HepG2 (cell line): Measurements from ENCODE around the gene ZKSCAN5. TPM values are rescaled to one million over a fixed set of nuclear protein-coding genes. Genes with fewer than 3 reads are reported as not detected.

Experiments used
- BRD4 ChIP-seq: sonication (generic); formaldehyde crosslinking; IDR thresholded peaks from 2 replicates; pipeline ENCODE4 v1.4.0; 2020; ENCODE audit warnings: missing genetic modification reagents
- KLF15 ChIP-seq: sonication (generic); formaldehyde crosslinking; IDR thresholded peaks from 2 replicates; pipeline ENCODE4 v1.8.1; 2023; ENCODE audit warnings: borderline replicate concordance, mild to moderate bottlenecking, inconsistent platforms, missing genetic modification reagents, mixed read lengths
- MEIS1 ChIP-seq: sonication (generic); formaldehyde crosslinking; IDR thresholded peaks from 2 replicates; pipeline ENCODE4 v1.9.0; 2021; ENCODE audit warnings: mild to moderate bottlenecking, missing genetic modification reagents, moderate library complexity, borderline replicate concordance
- PATZ1 ChIP-seq: sonication (generic); formaldehyde crosslinking; IDR thresholded peaks from 2 replicates; pipeline ENCODE4 v1.4.0; 2020; ENCODE audit warnings: missing genetic modification reagents
- PHF8 ChIP-seq: sonication (generic); formaldehyde crosslinking; IDR thresholded peaks from 2 replicates; pipeline ENCODE4 v1.5.0; 2020; ENCODE audit warnings: missing genetic modification reagents
- RARA ChIP-seq: IDR thresholded peaks from 2 replicates; pipeline ENCODE4 v1.6.1; 2016; ENCODE audit warnings: missing genetic modification reagents, missing compliant biosample characterization
- SIX4 ChIP-seq: sonication (generic); formaldehyde crosslinking; IDR thresholded peaks from 2 replicates; pipeline ENCODE4 v1.4.0; 2020; ENCODE audit warnings: missing genetic modification reagents
- SYNCRIP ChIP-seq: fragments of 200-400 bp; formaldehyde crosslinking; IDR thresholded peaks from 2 replicates; pipeline ENCODE4 v1.6.1; 2018; ENCODE audit warnings: mild to moderate bottlenecking, low read depth, low read length; ENCODE audit not compliant: insufficient read depth
- TCF7 ChIP-seq: sonication (generic); IDR thresholded peaks from 2 replicates; pipeline ENCODE4 v1.6.1; 2016; ENCODE audit warnings: antibody characterized with exemption, low read depth
- TERF1 ChIP-seq: sonication (generic); formaldehyde crosslinking; IDR thresholded peaks from 2 replicates; pipeline ENCODE4 v1.8.0; 2022; ENCODE audit warnings: mild to moderate bottlenecking, missing genetic modification reagents, moderate library complexity
- YEATS4 ChIP-seq: sonication (generic); formaldehyde crosslinking; IDR thresholded peaks from 2 replicates; pipeline ENCODE4 v1.4.0; 2020; ENCODE audit warnings: missing genetic modification reagents, borderline replicate concordance
- ZGPAT ChIP-seq: IDR thresholded peaks from 2 replicates; pipeline ENCODE4 v1.6.1; 2016; ENCODE audit warnings: mild to moderate bottlenecking
- ZNF251 ChIP-seq: sonication (generic); formaldehyde crosslinking; IDR thresholded peaks from 2 replicates; pipeline ENCODE4 v1.9.0; 2021; ENCODE audit warnings: mild to moderate bottlenecking, missing genetic modification reagents
- ZNF264 ChIP-seq: sonication (generic); formaldehyde crosslinking; IDR thresholded peaks from 2 replicates; pipeline ENCODE4 v1.4.0; 2020; ENCODE audit warnings: missing genetic modification reagents
- ZNF3 ChIP-seq: IDR thresholded peaks from 2 replicates; pipeline ENCODE4 v1.7.0; 2017; ENCODE audit warnings: inconsistent platforms
- ZNF337 ChIP-seq: sonication (generic); formaldehyde crosslinking; IDR thresholded peaks from 2 replicates; pipeline ENCODE4 v1.5.1; 2020; ENCODE audit warnings: missing genetic modification reagents, low read depth, mild to moderate bottlenecking, borderline replicate concordance
- ZNF468 ChIP-seq: sonication (generic); formaldehyde crosslinking; IDR thresholded peaks from 2 replicates; pipeline ENCODE4 v1.8.0; 2022; ENCODE audit warnings: mild to moderate bottlenecking, moderate library complexity, missing genetic modification reagents
- ZNF496 ChIP-seq: sonication (generic); formaldehyde crosslinking; IDR thresholded peaks from 2 replicates; pipeline ENCODE4 v1.8.1; 2023; ENCODE audit warnings: mild to moderate bottlenecking, moderate library complexity, missing genetic modification reagents; ENCODE audit not compliant: insufficient replicate concordance
- ZNF800 ChIP-seq: sonication (generic); formaldehyde crosslinking; IDR thresholded peaks from 2 replicates; pipeline ENCODE4 v1.4.0; 2020; ENCODE audit warnings: missing genetic modification reagents
- polyA plus RNA-seq, 8 experiments: library from polyadenylated mRNA; depleted of rRNA in 3 of 8; stranded (reverse) in 7 of 8; unstranded in 1 of 8; fragments of >200 nt; fragmentation: Illumina TruSeq in 4 of 8; extraction: Trizol in 4 of 8; gene quantifications; 2 replicates each; pipeline versions ENCODE4 v1.2.1 to v1.2.3, GENCODE V29; 2011 to 2016; ENCODE audit warnings: low read depth in 4 of 8, missing spikeins in 1 of 8, mixed read lengths in 1 of 8; ENCODE audit not compliant: insufficient read depth in 1 of 8
- total RNA-seq, 5 experiments: library from RNA; depleted of rRNA; stranded (reverse); fragments of >200 nt; fragmentation: Illumina TruSeq; extraction: Trizol; gene quantifications; 2 replicates each; pipeline ENCODE4 v1.2.3, GENCODE V29; 2016; ENCODE audit warnings: low read depth in 1 of 5

Gene ZKSCAN5
- total and polyA plus RNA-seq, 2 of the 13 experiments (the other 11 are each of a cell fraction or from before 2014, with no cell fraction given) = 5.5 to 11.7 TPM

- TF ChIP-seq RARA (peak; percentile 42), ZNF468 (CRISPR knock-in tag) (0 out of 2 replicates have a peak, but pooled peaks have one; percentile 37), SIX4 (CRISPR knock-in tag) (peak; percentile 56; the same call in 1 of the 2 replicates), MEIS1 (CRISPR knock-in tag) (peak; percentile 25; the same call in 1 of the 2 replicates), SYNCRIP (no peak), ZGPAT (peak; percentile 54), KLF15 (CRISPR knock-in tag) (no peak; the same call in 1 of the 2 replicates), ZNF337 (CRISPR knock-in tag) (peak; percentile 67), PHF8 (CRISPR knock-in tag) (peak; percentile 92), BRD4 (no peak), TCF7 (no peak), ZNF800 (CRISPR knock-in tag) (0 out of 2 replicates have a peak, but pooled peaks have one; percentile 57), ZNF3 (CRISPR knock-in tag) (no peak), ZNF496 (CRISPR knock-in tag) (no peak), PATZ1 (CRISPR knock-in tag) (peak; percentile 74; the same call in 1 of the 2 replicates), ZNF251 (no peak), YEATS4 (CRISPR knock-in tag) (peak; percentile 86), TERF1 (CRISPR knock-in tag) (no peak), ZNF264 (no peak)
These were observed 4.5 kb upstream of the ZKSCAN5 start, which contains the start of gene ZNF394 (continued) for GRCh38 chr7:99499721-99500636.
